Right lobe of liver (tissue), 6 donors: ENCODE data around the gene DEFB131B. TPM values are rescaled to one million over a fixed set of nuclear protein-coding genes. Genes with fewer than 3 reads are reported as not detected.

ENCODE experiments used
- ATAC-seq, 4 donors: fragments of 200-7000 bp; cut with Tn5 transposase; one replicate each; pipeline ENCODE4 v1.9.1; 2020; ENCODE audit warnings: mild to moderate bottlenecking in 4 of 4, moderate library complexity in 4 of 4
- DNase-seq, 3 donors: peaks; one replicate each; pipeline ENCODE4 v3.0.0-alpha.2; 2020
- H3K27ac ChIP-seq, 3 donors: fragments of 200-600 bp; one replicate each; pipeline ENCODE4 v1.8.0; 2022
- H3K27me3 ChIP-seq, 2 donors: fragments of 200-600 bp; one replicate each; pipeline ENCODE4 v1.8.0; 2022
- H3K36me3 ChIP-seq, 4 donors: fragments of 200-600 bp; sonication (generic) in 1 of 4; one replicate each; pipeline versions ENCODE4 v1.5.1 to v1.8.0; 2017 to 2022; ENCODE audit warnings: control low read depth in 1 of 4
- H3K4me1 ChIP-seq, 4 donors: fragments of 200-600 bp; sonication (generic) in 1 of 4; one replicate each; pipeline versions ENCODE4 v1.5.1 to v1.8.0; 2017 to 2022; ENCODE audit warnings: control low read depth in 1 of 4
- H3K4me3 ChIP-seq, 3 donors: fragments of 200-600 bp; one replicate each; pipeline ENCODE4 v1.8.0; 2022
- H3K9me3 ChIP-seq, 4 donors: fragments of 200-600 bp; sonication (generic) in 1 of 4; one replicate each; pipeline versions ENCODE4 v1.5.1 to v1.8.0; 2017 to 2022; ENCODE audit warnings: control low read depth in 1 of 4
- CTCF ChIP-seq, 4 donors: fragments of 200-600 bp in 3 of 4; fragments of 450-650 bp in 1 of 4; IDR thresholded peaks; one replicate each; pipeline versions ENCODE4 v1.5.1 to v1.8.0; 2016 to 2022; ENCODE audit warnings: antibody characterized with exemption in 4 of 4, mild to moderate bottlenecking in 2 of 4
- POLR2A ChIP-seq: fragments of 450-650 bp; IDR thresholded peaks from one replicate; pipeline ENCODE4 v1.6.1; 2017; ENCODE audit warnings: antibody characterized with exemption, mild to moderate bottlenecking
- WGBS: methylation state at CpG from one replicate; pipeline ENCODE4 v1.1.6; 2018; ENCODE audit warnings: low coverage, low lambda C conversion rate; ENCODE audit not compliant: insufficient coverage; ENCODE audit errors: missing lambda C conversion rate; 5-methylcytosine and 5-hydroxymethylcytosine counted together
- intact Hi-C, 2 donors: fragments of 100-400 bp; cut with DNase I; formaldehyde crosslinking; loops; one replicate each; pipeline versions ENCODE4 v1.11.2 to v1.14.1; 2022
- small RNA-seq, 2 experiments: library from RNA; depleted of rRNA; stranded (forward); fragments of <200 nt; gene quantifications; one replicate each; pipeline ENCODE3, GENCODE V24; 2016
- total RNA-seq, 6 experiments: library from RNA; depleted of rRNA in 2 of 6; stranded (reverse); fragments of >200 nt in 2 of 6; fragmentation: NEBNext Ultra II Directional in 3 of 6; extraction: Animal tissue kit (Norgen Biotek cat#: 25700) in 3 of 6; gene quantifications; one replicate each; pipeline versions ENCODE4 v1.1.0 to v1.2.4, GENCODE V29; 2016 to 2023
- donor health status: DM: no; HTN: yes; CAD: no.
- donor health status: DM: no; HTN: no; CAD: no.
- donor health status: DM: no; HTN: no; CAD: no.
- donor health status: DM: no; HTN: yes; CAD: no.
- donor health status: DM: no; HTN: yes; CAD: no.

Gene DEFB131B
- total RNA-seq, 6 experiments from 2014 or later, result not detected

GRCh38 chr11:71933141-71933933 is 55.1 kb downstream of the DEFB131B start:
- intact Hi-C loops, result no loop called here
- DNase-seq (no peak), ATAC-seq (no peak)
- Histone ChIP-seq H3K27ac (no peak overlapping the region), H3K4me3 (no peak overlapping the region), H3K27me3 (no peaks in the 10 kb centered on the region), H3K4me1 (peaks cover 0 to 49% (median 14%) of the 10 kb centered on the region in 4 donors), H3K36me3 (no peaks in the 10 kb centered on the region), H3K9me3 (no peaks in the 10 kb centered on the region)
- WGBS, result 85% methylated on average over 4 of the region's 4 CpGs
- no peak for TF ChIP-seq CTCF (IDR thresholded peaks at IDR 0.05)
- no peak for TF ChIP-seq POLR2A

Small RNAs within 50 kb of the gene (small RNA-seq; reads per million reads assigned to genes)
- gene RNA5SP342, result 0 reads per million in 2 experiments

Other genes starting within 250 kb of the DEFB131B start
- not detected for gene DEFB108B, start 45.3 kb upstream of the DEFB131B start, total RNA-seq
- gene XNDC1N, start 50.1 kb downstream of the DEFB131B start, total RNA-seq, result 1 to 10 TPM in 5 of 6 experiments, under 1 TPM in 1; 0.74 to 4.1 (median 2.2) TPM
- gene RNF121, start 50.6 kb downstream of the DEFB131B start, total RNA-seq, result 10 to 100 TPM; 14.8 to 23.7 (median 18.9) TPM
- gene IL18BP, start 120.5 kb downstream of the DEFB131B start, total RNA-seq, result 10 to 100 TPM in 1 of 6 experiments, 1 to 10 TPM in 5; 2.2 to 13.0 (median 3.7) TPM
- 10 to 100 TPM; 47.3 to 62.5 (median 54.5) TPM for gene NUMA1, start 202.1 kb downstream of the DEFB131B start, total RNA-seq
- 1 to 10 TPM; 3.3 to 9.0 (median 6.1) TPM for gene LRRC51, start 202.4 kb downstream of the DEFB131B start, total RNA-seq
- 10 to 100 TPM; 30.3 to 92.2 (median 38.7) TPM for gene LAMTOR1, start 224.8 kb downstream of the DEFB131B start, total RNA-seq
- gene TOMT, start 227.5 kb downstream of the DEFB131B start, total RNA-seq, result under 1 TPM in 2 of 6 experiments, not detected in 4; 0.17 to 0.29 TPM
- gene ANAPC15, start 234.2 kb downstream of the DEFB131B start, total RNA-seq, result 10 to 100 TPM; 11.8 to 17.0 (median 14.2) TPM